MM.1S (cell line): ENCODE measurements around the gene GRM5.

Experiments used
- EZH2 ChIP-seq: fragments of 300-600 bp; sonication (generic); optimal IDR thresholded peaks from 2 replicates; pipeline ENCODE3; 2017; ENCODE audit warnings: low read depth, mild to moderate bottlenecking, antibody characterized with exemption, low read length, mixed read lengths
- EZH2phosphoT487 ChIP-seq: fragments of 300-600 bp; sonication (generic); IDR thresholded peaks from 2 replicates; pipeline ENCODE4 v1.6.1; 2018; ENCODE audit warnings: antibody characterized with exemption, low read length
- TF ChIP-seq, protein P1 (sequence below): fragments of 300-600 bp; sonication (generic); IDR thresholded peaks from 2 replicates; pipeline ENCODE4 v1.5.1; 2016; ENCODE audit warnings: antibody characterized with exemption, low read length, mixed read lengths

DNA sequence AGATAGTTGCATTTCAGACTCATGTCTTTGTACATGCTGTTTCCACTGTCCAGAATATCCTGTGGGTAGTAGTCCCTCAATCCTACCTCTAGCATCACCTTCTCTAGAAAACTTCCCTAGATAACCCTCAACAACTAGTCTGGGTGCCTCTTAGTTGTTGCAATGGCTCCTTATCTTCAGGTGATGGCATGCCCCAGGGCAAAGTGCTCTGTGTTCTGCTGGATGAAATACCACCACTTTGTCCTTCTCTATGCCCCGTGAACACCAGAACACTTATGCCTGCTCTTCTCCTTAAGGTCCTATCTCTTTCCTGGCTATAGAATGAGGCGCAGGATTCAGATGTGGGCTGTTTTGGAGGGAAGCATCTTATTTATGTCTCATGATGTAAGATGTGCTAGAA lies 569.9 kb downstream of the GRM5 start:
- TF ChIP-seq EZH2phosphoT487 (no peak), EZH2 (no peak)
- TF ChIP-seq, protein P1, sequence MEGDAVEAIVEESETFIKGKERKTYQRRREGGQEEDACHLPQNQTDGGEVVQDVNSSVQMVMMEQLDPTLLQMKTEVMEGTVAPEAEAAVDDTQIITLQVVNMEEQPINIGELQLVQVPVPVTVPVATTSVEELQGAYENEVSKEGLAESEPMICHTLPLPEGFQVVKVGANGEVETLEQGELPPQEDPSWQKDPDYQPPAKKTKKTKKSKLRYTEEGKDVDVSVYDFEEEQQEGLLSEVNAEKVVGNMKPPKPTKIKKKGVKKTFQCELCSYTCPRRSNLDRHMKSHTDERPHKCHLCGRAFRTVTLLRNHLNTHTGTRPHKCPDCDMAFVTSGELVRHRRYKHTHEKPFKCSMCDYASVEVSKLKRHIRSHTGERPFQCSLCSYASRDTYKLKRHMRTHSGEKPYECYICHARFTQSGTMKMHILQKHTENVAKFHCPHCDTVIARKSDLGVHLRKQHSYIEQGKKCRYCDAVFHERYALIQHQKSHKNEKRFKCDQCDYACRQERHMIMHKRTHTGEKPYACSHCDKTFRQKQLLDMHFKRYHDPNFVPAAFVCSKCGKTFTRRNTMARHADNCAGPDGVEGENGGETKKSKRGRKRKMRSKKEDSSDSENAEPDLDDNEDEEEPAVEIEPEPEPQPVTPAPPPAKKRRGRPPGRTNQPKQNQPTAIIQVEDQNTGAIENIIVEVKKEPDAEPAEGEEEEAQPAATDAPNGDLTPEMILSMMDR, result no peak
